Mammary epithelial cell (primary cell): Measurements from ENCODE around the gene PAWR.

ENCODE experiments used
- CTCF ChIP-seq, 2 donors: IDR thresholded peaks in 1 of 2; conservative IDR thresholded peaks in 1 of 2; 2 replicates each; pipeline ENCODE4 v1.5.1; 2011 to 2012; ENCODE audit warnings: inconsistent platforms in 2 of 2, low read length in 2 of 2, mild to moderate bottlenecking in 2 of 2, control low read depth in 1 of 2, low read depth in 1 of 2; ENCODE audit not compliant: insufficient read depth in 1 of 2; ENCODE audit errors: extremely low read depth in 1 of 2
- EZH2 ChIP-seq: IDR thresholded peaks from 2 replicates; pipeline ENCODE4 v1.6.1; 2012; ENCODE audit warnings: low read length, inconsistent platforms, borderline replicate concordance

DNA sequence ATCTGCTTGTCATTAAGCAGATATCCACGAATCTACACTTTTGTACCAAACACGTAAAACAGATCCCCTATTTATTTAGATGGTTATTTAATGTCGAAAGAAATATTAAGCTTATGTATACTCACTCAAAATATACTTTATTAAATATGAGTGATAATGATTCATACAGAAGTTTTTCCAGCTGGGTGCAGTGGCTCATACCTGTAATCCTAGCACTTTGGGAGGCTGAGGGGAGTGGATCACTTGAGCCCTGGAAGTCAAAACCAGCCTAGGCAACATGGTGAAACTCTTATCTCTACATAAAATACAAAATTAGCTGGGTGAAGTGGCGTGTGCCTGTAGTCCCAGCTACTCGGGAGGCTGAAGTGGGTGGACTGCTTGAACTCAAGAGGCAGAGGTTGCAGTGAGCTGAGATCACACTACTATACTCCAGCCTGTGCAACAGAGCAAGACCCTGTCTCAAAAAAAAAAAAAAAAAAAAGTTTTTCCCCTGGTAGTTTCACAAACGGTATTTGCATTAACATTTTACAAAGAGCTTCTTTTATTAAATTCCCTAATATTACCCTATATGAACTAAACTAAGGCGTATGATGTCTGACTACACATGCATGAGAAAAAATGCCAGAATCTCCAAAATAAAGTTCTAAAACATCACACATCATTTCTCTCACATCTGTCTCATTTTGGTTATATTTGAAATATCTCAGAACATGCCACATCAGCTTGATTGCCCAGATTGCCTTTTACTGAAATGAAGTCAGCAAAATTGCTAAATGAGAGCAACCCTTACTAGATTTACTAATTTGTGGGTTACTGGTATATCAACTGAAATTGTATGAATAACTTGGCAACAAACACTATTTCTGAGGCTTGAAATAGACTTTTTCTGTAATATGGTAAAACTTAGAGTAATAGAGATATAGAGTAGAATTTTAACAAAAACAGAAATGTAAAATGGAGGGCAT lies 74.9 kb downstream of the PAWR start:
- TF ChIP-seq CTCF (conservative IDR thresholded peaks at IDR 0.05 in 1 of 2, IDR thresholded peaks at IDR 0.05 in 1 of 2; ENCODE audit: extremely low read depth in 1 of 2, insufficient read depth in 1 of 2, low read depth in 1 of 2, low read length in 2 of 2) (no peak), EZH2 (no peak)
